H1 (cell line): Measurements from ENCODE around the gene KLHL14. TPM values are rescaled to one million over a fixed set of nuclear protein-coding genes. Genes with fewer than 3 reads are reported as not detected.

Experiments
- EZH2 ChIP-seq: fragments of 200-600 bp; sonication (generic); IDR thresholded peaks from 2 replicates; pipeline ENCODE4 v1.7.1; 2012; ENCODE audit warnings: low read depth, mild to moderate bottlenecking, moderate library complexity, low read length, inconsistent platforms; ENCODE audit not compliant: severe bottlenecking
- JUND ChIP-seq: IDR thresholded peaks from 2 replicates; pipeline ENCODE4 v1.6.1; 2011; ENCODE audit warnings: mild to moderate bottlenecking, improper control_type of control experiment, low read length
- PHF8 ChIP-seq: fragments of 200-600 bp; sonication (generic); conservative IDR thresholded peaks from 2 replicates; pipeline ENCODE4 v1.7.1; 2012; ENCODE audit warnings: low read depth, mild to moderate bottlenecking, inconsistent platforms, low read length, moderate library complexity
- RAD21 ChIP-seq, 2 experiments: IDR thresholded peaks in 1 of 2; conservative IDR thresholded peaks in 1 of 2; 2 replicates each; pipeline ENCODE4 v1.6.1; 2011; ENCODE audit warnings: low read depth in 2 of 2, low read length in 2 of 2, improper control_type of control experiment in 1 of 2, inconsistent platforms in 1 of 2, mild to moderate bottlenecking in 1 of 2, moderate library complexity in 1 of 2
- SP1 ChIP-seq: IDR thresholded peaks from 2 replicates; pipeline ENCODE4 v1.6.1; 2011; ENCODE audit warnings: low read depth, low read length
- SP4 ChIP-seq: IDR thresholded peaks from 2 replicates; pipeline ENCODE4 v1.6.1; 2012; ENCODE audit warnings: low read length, inconsistent platforms
- SUZ12 ChIP-seq: fragments of 200-600 bp; sonication (generic); IDR thresholded peaks from 2 replicates; pipeline ENCODE4 v1.6.1; 2012; ENCODE audit warnings: mild to moderate bottlenecking, inconsistent platforms, low read length, moderate library complexity, mixed read lengths
- TCF12 ChIP-seq: IDR thresholded peaks from 2 replicates; pipeline ENCODE4 v1.6.1; 2011; ENCODE audit warnings: low read depth, mild to moderate bottlenecking, low read length
- polyA plus RNA-seq, 7 experiments: library from polyadenylated mRNA; depleted of rRNA in 3 of 7; stranded (reverse) in 5 of 7; unstranded in 2 of 7; fragments of >200 nt in 5 of 7; fragments of 200-250 nt in 2 of 7; gene quantifications; 1 replicate in 5 of 7; 2 replicates in 1 of 7; 4 replicates in 1 of 7; pipeline versions ENCODE4 v1.2.1 to v1.2.3, GENCODE V29; 2011 to 2013; ENCODE audit warnings: missing spikeins in 2 of 7, mixed read lengths in 2 of 7
- total RNA-seq: library from RNA; stranded (reverse); fragmentation: NEBNext Ultra II Directional; extraction: Animal tissue kit (Norgen Biotek cat#: 25700); gene quantifications from 2 replicates; pipeline ENCODE4 v1.2.1, GENCODE V29; 2021

The KLHL14 gene
- total and polyA plus RNA-seq, 2 of the 8 experiments (the other 6 are each of a cell fraction or from before 2014, with no cell fraction given) = 1.1 to 1.2 TPM

GRCh38 chr18:32777049-32777448 is 4.2 kb upstream of the KLHL14 start (continued):
- TF ChIP-seq TCF12 (no peak), JUND (no peak), SP4 (no peak), RAD21 (IDR thresholded peaks at IDR 0.05 in 1 of 2, conservative IDR thresholded peaks at IDR 0.05 in 1 of 2; ENCODE audit: low read depth in 2 of 2, low read length in 2 of 2) (no peak), SUZ12 (no peak), PHF8 (no peak), SP1 (no peak), EZH2 (no peak)
